HG03460 (cell line): Measurements from ENCODE around the gene NME9.

Experiments
- ATAC-seq: cut with Tn5 transposase; IDR thresholded peaks from one replicate; pipeline ENCODE4 v1.9.1; 2021; ENCODE audit not compliant: unreplicated experiment

NME9 gene

DNA sequence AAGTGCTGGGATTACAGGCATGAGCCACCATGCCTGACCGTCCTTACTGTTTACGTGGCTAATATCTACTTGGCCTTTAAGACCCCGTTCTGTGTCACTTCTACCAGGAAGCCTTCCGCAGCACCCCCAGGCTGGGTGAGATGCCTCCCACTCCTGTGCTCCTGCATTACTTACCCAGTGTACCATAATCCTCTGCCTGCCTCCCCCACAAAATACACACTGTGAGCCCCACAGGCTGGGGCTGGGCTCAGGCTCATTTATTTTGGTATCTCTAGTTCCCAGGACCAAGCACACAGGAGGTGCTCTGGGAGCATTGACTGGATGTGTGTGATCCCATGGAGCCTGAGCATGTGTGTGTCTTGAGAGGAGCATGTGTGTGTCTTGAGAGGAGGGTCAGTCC, 33.7 kb upstream of the NME9 start:
- ATAC-seq = no peak

DNA sequence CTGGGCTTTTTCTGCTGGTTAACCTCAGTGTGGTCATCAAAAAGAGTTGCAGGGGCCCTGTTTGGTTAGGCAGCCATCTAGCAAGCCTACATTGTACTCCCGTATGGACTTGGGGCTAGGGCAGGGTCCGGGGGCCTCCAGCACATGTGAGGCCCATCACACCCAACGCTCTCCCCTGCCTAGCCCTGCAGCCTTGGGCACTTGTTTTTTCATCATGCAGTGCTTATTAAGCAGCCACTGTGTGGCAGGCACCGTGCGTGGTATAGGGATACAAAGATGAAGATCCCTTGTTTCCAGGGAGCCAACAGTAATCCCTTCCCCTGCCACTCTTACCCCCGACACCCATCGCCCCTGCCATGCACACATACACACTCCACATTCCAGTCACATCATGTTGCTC, 32.9 kb upstream of the NME9 start:
- ATAC-seq = no peak

DNA sequence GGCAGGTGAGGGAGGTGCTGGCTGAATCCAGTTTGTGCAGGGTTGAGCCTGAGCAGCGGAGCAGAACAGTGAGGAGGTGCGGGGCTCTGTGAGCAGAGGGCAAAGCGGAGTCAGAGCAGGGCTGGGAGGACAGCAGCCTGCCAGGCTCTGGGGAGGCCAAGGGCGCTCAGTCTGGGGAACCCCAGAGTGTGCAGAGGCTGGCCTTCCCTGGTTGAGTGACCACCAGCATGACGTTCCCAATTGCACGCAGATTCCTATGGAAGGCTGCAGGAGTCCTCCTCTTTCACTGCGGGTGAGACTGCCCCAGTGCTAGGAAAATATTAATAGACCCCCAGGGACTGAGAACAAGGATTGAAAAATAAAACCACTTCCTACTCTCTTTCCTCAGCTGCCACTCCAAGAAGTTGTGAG, 31.9 kb upstream of the NME9 start:
- ATAC-seq = no peak

DNA sequence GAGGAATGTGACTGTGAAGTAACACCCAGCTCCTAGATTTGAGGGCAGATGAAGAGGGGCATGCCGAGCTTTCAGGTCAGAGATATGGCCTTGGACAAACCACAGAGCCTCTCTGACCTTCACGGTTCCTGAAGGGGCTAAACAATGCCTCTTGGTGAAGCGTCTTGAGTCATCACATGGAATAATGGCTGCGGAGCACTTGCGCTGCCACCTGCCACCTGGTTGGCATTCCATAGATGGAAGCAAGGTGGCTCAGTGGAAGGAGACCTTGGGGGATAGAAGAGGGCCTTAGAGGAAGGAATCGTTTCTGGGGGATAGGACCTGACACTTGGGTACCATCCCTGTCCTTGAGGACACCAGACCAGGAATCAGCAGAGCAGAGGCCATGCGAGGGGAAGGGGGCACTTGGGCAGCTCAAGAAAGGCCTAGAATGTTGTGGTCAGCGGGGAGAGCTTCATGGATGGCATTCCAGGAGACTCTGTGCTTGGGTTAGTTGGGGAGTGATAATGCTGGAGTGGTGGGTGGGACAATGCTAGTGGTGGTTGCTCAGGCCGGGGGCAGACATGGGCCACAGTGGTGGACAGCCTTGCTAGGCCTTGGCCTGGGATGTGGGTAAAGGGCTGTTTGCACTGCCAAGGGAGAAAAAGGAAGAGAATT, 31.3 kb upstream of the NME9 start:
- no peak for ATAC-seq

DNA sequence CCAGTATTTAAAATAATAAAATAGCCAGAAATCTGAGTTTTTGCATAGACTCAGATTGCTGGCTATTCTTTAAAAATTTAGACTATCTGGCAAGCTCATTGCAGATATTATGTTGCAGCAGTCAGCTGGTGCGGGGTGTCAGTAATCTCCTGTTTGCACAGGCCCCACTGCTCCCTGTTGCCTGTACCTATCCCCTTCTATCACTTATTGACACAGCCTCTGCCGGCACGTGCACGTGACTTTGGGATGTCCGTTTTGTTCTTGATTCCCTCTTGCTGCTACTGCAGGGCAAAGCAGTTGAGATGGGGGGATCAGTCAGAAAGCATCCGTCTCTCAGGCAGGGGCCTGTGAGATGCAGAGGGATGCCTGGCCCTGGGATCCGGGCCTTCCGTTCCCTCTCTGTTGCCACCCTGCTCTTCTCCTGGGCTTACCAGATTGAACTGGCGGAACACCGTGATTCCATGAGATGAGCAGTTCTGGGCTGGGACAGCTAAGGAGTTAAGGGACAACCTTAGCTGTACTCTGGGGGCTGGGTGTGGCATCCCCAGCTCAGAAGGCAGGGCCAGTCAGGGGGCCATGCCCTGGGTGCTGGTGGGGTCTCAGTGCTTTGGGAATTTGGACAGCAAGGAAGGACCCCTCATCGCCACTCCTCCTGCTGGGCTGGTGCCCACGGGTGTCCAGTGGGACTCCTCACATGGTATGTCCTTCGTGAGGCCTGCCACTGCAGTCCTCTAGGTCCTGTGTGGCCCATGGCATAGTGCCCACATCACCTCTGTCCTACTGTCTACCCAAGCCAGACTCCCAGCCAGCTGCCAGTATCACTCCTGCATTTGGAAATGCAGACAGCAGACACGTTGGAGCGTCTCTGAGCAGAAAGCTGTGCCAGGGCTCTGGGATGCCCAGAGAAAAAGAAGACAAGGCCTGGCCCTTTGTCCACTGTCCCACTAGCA, 30.5 kb upstream of the NME9 start:
- no peak for ATAC-seq

DNA sequence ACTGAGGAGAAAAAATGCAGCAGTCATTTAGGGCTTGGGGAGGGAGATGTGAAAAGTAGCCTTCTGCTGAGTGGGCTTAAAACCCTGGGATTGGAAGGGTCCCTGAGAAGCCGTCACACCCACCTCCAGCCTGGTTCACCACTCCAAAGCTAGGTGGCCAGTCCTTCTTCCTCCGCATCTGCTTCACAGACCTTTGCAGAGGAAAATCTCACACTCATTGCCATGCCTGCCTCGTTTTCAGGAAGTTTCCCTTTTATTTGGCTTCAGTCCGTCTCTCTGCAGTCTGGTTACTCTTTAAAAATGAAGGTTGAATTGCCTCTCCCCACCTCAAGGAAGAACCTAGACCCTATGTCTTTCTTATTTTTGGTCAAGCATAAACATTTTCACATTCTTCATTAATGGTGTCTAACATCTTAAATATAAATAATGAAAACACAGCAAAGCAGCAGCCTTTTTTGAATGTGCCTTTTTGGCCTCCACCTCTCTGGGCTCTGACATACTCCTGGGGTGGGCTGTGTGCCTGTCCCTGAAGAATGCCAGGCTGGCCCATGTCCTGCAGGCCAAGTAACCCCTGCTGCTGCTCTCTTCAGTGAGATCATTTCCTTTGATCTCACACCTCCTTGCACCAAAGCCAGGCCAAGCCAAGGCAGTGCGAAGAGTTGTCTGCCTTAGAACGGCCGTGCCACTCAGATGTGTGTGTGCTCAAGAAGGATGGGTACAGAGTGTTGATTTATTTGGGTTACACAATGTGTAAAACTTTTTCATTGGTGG, 29.7 kb upstream of the NME9 start:
- no peak for ATAC-seq

DNA sequence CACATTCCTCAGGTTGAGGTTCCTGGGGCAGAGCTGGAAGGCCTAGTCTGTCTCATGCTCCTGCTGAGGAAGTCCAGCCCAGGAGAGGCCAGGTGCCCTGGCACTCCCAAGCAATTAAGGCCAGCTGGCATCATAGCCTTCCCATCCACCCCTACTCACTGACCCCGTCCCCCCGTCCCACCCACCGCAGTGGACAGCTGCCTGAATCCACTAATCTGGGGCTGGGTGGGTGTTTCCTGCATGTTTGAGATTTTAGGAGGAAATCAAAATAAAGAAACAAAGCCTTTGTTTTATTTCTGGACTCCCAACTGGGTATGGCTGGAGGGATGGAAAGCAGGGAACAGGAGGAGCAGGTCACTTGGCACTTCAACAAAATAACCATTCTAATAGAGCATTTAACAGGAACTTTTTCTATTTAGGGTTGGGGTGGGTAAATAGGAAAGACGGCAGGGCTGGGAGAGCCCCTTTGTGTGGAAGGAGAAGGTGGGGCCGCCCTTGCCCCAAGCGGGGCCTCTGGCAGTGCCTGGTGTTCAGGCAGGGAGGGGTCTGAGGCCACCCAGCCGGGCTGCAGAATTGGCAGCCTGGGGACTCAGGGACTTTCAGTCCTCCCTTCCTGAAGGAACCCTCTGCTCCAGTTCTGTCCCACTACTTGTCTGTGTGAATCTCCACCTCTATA, 27.2 kb upstream of the NME9 start:
- ATAC-seq = no peak

DNA sequence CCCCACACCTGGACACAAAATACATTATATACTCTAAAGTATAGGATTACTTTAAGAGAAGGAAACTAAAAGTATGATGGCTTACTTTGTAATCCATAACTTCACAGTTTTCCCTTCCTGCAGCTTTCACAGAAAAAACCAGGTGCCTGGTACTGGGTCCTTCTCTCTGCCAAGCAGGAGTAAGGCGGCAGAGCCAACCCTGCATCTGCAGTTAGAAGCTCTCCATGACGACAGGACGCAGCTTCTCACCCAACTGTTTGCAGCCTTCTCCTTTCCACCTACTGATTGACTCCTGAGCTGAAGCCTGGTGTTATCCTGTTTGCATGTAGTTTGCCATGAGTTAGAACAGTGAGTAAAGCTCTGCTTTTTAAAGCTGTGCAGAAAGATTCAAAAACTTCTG, 25.4 kb upstream of the NME9 start:
- no peak for ATAC-seq

DNA sequence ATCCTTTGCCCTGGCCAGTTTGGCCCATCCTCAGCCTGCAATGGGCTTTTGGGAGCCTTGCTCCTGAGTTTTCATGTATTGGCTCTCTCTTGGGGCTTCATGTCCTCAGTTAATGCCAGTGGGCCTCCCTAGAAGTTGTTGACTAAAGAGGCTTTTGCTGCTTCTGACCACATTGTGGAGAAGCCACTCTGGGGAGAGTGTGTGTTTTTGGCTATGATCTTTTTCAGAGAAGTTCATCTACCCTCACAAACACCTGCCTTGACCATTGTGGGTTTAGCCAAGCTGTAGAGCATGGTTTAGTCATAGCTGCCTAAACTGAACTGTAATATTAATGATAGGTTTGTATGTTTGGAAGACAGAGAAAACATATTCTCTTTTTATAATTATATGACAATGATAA, 24.7 kb upstream of the NME9 start:
- ATAC-seq = no peak

DNA sequence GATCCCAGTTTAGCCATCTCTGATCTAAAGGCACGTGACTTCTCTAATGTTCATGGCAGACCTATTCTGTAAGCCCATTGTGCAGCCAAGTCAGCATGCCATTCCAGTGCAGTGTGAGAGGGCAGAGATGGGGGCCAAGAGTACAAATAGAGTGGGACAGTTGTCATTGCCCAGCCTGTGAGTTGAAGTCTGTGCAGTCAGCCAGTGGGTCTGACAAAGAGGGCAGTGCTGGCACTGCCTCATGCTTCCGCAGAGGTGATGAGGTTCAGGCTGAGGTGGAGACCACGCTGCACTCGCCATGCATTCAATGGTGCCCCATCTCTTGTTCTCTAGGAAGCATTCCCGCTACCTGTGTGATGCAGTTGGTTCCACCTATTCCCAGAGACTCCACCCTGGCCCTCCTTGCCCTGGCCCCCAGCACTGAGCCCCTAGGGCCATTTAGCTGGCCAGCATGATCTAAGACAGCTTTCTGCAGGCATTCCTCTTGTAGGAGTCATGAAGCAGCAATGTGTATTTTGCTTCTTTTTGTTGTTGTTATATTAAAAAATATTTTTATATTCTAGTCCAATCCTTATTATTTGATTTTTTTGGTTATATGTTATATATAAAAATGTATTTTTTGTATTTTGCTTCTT, 22.4 kb upstream of the NME9 start:
- ATAC-seq = no peak

DNA sequence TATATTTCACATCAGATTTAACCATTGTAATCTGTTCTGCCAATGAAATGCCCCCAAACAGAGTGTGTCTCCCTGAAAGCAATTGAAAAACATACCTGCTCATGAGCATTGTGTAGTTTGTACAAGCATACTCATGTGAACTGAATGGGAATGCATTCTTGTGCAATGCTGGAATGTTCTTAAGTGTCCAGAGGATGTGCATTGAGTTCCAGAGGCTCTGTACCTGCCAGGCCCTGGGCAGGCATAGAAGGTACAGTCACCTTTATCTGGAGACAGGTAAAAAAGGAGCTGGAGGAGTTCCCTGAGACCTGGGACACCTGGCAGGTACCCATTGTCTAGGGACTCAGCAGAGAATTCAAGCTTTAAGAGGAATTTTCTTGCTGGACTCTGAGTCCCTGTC, 21.5 kb upstream of the NME9 start:
- ATAC-seq = no peak

DNA sequence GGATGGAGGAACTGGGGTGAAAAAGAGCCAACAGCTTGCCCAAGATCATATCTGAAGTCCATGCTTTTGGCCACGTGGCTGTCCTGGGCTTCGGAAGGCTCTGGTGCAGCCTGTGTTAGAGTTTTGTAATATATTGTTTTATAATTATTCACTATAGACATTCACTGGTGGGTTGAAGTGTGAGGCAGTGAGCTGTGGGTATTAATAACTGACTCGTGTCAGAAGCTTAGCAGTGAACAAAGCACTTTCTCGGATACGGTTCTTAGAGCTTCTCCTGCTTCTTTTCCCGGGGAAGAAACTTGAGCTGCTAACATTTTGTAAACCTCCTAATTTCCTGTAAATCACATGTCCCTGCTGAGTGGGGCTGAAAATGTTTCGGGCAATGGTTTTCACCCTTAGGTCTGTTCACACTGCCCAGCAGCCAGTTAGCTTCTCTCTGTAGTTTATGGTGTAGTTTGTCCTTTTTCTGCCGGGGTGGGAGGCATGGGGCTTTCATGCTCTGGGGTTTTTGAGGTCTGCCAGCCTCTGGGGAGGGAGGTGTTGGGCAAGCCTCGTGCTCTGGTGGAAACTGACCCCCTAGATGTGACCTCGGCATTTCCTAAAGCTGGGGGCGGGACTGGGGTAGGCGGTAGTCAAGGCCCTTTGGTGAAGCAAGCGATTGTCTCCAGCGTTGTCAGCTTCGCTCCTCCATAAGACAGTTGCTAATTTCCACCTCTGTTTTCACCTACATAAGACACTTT, 20.4 kb upstream of the NME9 start:
- ATAC-seq = no peak

DNA sequence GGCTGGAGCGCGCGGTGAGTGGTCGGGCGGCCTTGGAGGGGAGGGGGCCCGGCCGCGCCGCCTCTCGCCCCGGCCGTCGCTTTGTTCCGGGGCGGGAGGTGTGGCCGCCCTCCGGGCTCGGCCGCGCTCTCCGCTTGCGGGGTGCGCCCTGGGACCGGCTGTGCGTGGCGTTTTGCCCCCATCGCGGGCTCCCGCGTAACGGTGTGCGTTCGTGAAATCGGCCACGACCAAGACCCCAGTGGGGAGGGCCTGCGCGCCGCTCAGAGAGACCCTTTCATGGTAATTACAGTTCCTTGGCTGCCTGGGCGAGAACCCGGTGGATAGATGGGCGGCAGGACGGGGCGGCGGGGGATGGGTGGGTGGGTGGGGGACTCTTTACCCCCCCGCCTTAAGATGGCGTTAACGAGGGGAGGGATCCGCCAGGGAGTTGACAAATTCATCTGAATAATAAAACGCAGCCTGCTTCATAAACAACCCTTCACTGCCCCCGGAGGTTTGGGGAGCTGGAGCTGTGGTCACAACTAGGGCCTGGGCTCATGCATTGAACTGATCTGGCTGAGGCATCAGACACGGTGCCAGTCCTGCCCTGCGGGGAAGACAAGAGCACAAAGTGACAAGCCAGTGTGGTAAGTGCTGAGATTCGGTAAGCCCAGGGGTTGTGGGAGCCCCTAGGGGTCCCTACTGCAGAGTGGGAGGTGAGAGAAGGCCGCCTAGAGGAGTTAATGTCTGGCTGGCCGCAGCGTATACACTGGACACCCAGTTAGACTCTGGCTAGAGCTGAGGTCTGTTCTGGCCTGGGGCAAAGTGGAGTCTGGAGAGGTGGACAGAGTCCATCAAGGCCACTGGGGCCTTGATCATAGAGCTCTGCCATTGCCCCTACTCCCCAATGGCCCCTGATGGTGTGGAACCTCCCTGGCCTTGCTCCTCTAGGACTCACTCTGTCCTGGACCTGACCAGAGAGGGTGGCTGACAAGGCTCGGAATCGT, 19.4 kb upstream of the NME9 start:
- ATAC-seq = no peak

DNA sequence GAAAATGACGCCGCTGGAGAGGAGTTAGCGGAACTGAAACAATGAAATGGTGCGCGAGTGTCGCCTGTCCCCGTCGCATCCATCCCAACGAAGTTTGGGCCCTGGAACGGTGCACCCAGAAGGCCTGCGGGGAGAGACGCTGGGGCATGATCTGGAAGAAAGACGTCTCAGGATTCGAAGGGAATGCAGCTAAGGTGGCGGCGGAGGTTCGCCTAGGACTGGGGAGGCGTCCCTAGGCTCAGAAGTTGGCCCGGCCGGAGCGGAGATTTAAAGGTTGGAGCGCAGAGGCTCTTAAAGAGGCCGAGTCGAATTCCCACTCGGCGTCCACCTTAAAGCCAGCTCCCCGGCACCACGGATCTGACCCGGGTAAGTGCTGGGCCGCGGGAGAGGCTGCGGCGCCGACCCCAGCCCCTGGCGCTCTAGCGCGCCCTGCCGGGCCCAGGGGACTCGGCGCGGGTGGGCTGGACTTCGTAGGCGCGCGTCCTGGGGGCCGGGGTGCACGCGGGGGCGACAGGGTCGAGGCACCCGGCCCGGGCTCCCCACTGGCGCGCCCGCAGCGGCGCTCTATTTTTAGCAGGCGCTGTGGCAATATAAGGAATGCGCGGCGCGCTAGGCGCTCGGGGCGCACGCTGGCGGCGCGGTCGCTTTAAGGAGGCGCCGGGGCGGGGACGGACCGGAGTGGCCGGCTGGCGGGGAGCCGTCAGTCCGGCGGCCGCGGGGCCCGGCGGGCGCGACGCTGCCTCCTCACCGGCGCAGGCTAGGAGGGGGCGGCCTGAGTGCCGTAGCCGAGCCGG, 18.5 kb upstream of the NME9 start, which contains the start of gene MRAS:
TSS of gene MRAS (plus strand) at position 620 of the 794 bp plus-strand sequence. CDS start 24,305 bp downstream, outside the sequence.
- ATAC-seq = no peak

DNA sequence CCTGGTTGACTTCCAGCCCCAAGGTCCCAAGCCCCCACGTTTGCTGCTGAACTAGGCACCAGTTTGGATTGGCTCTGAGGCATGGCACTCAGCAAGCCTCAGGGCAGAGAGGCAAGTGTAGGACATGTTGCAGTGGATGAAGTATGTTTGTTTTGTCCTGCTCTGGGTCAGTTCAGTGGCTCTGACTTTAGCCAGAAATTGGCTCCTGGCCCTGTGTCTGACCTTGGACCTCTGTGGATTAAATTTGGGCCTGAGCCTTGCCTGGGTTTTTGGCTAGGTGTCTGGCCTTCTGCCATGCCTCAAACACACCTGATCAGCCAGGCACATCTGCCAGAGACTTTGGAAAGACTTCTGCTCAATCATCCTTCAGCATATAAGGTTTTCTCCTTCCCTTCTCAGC, 15.1 kb upstream of the NME9 start:
- ATAC-seq = no peak

DNA sequence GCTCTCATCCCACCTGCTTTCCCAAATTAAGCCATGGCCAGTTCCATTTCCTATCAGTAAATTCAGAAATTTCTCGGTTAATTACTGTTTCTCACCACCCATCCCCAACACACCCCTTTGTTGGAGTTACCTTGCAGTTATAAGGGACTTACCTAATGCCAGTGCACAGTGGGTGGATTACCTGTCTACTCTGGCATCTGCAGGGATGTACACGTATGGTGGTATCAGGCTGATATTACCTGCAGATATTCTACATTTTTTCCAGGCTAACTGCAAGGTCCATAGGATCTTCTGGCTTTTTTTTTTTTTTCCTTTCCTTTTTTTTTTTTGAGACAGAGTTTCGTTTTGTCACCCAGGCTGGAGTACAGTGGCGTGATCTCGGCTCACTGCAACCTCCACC, 10.9 kb upstream of the NME9 start:
- ATAC-seq = no peak

DNA sequence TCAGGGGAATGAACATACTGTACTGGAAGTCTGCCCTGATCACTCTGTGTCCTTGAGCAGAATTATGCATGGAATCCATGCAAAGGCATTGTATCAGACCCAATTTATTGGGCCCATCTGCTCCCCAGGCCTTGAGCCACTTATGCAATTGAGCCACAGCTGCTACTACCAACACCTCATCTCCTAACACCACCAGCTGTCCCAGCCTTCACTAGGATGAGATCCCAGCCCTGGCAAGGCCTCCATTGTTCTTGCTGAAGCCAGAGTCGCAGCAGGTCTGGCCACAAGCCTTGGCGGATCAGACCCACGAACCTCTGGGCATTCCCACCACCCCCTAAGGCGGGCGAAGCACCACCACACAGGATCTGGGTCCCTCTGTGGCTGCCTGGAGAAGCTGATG, 9.2 kb upstream of the NME9 start:
- no peak for ATAC-seq

DNA sequence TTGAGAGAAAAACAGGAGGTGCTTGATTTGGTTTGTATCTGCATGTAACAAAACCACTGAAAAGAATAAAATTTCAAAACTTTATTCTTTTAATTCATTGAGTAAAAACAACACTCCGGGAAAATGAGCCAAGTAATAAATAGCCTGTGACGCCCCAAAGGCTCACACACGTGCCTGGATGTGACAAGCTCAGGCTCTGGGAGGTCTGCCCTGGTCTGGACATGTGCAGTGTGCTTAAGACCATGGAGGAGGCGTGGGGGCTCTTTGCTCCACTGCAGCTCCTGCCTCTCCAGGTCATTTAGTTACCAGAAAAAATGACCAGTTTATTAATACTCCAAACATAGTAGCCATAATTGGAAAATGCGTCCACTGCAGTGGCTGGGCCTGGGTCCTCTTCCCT, 8.6 kb upstream of the NME9 start:
- ATAC-seq = no peak
